ENCODE data around the gene CDH13.

GRCh38 chr16:83113317-83113716 is 486.5 kb downstream of the CDH13 start:
- TF ChIP-seq MYNN (tag by site-specific recombination; IDR thresholded peaks at IDR 0.05; ENCODE audit: borderline replicate concordance) (no peak), ZNF302 (tag by site-specific recombination; IDR thresholded peaks at IDR 0.05; ENCODE audit: low read depth) (no peak), CTCF (tag by site-specific recombination; IDR thresholded peaks at IDR 0.05) (no peak), ZBTB11 (tag by site-specific recombination; conservative IDR thresholded peaks at IDR 0.05; ENCODE audit: low read depth) (no peak), ZNF280C (tag by site-specific recombination; IDR thresholded peaks at IDR 0.05) (no peak)

Measured in HEK293 (cell line).